HG03280 (cell line): ENCODE data around the gene AP4B1.
A peak's percentile ranks its signal among the peaks of the same experiment; 100 is the strongest.
"Not testable (repeated sequence)": the region's sequence is repeated elsewhere in the genome, so short reads cannot be mapped to it uniquely, and the experiment has no call there.

Source experiments
- ATAC-seq: cut with Tn5 transposase; IDR thresholded peaks from one replicate; pipeline ENCODE4 v1.9.1; 2021; ENCODE audit warnings: mild to moderate bottlenecking, moderate library complexity; ENCODE audit not compliant: unreplicated experiment

The AP4B1 gene

GRCh38 chr1:113904674-113905434 lies at the start of gene AP4B1, which contains the start of gene DCLRE1B:
AP4B1 (minus strand) TSS chr1:113904799; CDS start chr1:113904717, 82 bp downstream.
DCLRE1B (plus strand) TSS chr1:113905326; CDS start chr1:113905587, 261 bp downstream.
- peak; percentile 89 for ATAC-seq

DNA sequence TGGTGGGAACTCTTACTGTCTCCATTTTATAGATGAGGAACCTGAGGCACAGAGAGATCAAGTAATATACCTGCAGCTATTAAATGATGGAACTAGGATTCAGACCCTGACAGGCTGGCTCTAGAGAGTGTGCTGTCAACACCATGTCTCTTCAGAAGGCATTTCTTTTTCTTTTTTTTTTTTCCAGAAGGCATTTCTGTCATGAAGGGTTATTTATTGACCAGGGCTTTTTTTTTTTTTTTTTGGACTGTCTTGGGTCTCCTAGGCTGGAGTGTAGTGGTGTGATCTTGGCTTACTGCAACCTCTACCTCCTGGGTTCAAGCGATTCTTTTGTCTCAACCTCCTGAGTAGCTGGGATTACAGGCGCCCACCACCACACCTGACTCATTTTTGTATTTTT lies 47.1 kb upstream of the AP4B1 start:
- no peak for ATAC-seq

GRCh38 chr1:113950908-113951307 lies 46.3 kb upstream of the AP4B1 start:
- ATAC-seq: no peak

- ATAC-seq: no peak
These were observed 44.4 kb upstream of the AP4B1 start for GRCh38 chr1:113949007-113949406.

DNA sequence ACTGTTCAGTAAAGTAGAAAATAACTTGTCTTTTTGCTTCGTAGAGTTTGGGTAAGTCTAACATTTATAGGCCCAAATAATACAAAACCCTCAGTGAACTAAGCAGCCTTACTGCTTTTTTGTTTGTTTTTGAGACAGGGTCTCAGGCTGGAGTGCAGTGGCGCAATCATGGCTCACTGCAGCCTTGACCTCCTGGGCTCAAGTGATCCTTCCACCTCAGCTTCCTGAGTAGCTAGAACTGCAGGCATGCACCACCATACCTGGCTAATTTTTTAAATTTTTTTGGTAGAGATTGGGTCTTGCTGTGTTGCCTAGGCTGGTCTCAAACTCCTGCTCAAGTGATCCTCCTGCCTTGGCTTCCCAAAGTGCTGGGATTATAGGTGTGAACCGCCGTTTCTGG lies 43.6 kb upstream of the AP4B1 start:
- ATAC-seq: not testable (repeated sequence)

DNA sequence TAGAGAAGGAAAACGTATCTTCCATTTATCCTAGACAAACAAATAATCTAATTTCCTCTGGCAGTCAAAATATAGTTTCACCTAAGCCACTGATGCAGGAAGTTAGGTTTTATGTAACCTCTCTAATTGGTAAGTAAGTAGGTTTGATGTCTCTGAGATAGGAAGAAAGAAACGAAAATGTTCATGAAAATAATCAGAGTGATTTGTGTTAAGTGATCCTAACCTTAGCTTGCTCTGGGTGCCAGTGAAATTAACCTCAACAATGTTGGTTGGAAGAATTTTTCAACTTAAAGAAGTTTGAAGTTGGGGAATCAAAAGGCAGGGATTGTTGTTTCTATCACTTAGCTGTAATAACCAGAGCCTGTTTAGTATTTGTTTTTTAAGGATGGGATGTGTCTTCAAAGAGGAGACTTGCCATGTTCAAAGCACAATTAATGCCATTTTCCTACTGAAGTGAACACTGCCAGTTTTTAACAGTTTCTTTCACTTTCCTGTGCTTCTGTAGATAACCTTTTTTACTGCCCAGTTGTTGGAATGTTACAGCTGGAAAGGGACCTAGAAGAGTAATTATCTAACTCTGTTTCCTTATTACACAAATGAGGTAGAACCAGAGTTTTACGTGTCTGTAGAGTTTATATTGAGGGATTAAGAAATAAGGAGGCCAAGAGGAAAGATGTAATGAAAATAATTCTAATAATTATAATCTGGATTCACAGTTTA lies 42.9 kb upstream of the AP4B1 start:
- ATAC-seq: no peak

- no peak for ATAC-seq
These were observed 42.2 kb upstream of the AP4B1 start for GRCh38 chr1:113946678-113947387.

DNA sequence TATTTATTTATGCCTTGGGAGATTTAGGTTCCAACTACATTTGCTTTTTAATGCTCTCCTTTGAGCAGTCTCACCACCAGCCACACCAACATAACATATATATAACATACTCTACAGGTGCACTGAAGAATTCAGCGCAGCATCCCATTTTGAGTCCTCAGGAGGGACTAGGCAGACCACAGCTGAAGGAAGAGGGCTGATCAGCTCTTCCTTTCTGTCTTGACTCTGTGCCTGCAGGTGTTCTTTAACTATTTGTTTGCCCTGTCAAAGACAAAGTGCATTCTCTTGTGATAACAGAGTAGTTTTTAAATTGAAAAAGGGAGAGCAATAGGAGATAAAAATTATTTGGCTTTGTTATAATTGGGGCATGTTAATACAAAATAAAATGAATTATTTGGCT lies 41.5 kb upstream of the AP4B1 start:
- no peak for ATAC-seq

DNA sequence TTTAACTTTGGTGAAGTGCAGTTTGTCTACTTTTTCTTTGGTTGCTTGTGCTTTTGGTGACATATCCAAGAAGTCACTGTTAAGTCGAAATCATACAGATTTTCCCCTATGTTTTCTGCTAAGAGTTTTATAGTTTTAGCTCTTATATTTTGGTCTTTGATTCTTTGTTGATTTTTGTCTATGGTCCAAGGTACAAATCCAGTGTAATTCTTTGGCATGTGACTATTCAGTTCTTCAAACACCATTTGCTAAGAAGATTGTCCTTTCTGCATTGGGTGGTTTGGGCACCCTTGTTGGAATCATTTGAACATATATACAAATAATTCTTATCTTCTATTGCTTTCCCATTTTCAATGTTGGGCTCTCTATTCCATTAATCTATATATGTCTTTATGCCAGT lies 40.7 kb upstream of the AP4B1 start:
- ATAC-seq: no peak

DNA sequence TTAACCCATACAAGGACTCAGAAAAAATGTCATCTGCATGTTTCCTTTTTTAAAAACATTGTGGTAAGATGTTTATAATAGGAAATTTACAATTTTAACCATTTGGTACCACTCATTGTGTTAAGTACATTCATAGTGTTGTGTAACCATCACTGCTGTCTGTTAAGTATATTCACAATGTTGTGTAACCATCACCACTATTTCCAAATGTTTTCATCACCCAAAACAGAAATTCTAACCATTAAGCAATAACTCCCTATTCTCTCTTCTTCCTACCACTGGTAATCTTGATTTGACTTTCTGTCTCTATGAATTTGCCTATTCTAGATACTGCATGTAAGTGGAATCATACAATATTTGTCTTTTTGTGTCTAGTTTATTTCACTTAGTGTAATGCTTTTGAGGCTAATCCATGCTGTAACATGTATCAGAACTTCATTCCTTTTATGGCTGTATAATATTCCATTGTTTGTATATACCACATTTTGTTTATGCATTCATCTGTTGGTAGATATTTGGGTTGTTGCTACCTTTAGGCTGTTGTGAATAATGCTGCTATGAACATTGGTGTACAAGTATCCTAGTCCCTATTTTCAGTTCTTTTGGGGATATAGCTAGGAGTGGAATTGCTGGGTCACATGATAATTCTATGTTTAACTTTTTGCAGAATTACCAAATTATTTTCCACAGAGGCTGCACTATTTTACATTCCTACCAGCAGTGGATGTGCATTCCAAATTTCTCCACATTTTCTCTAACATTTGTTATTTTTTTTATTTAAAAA lies 38.6 kb upstream of the AP4B1 start:
- ATAC-seq: no peak

DNA sequence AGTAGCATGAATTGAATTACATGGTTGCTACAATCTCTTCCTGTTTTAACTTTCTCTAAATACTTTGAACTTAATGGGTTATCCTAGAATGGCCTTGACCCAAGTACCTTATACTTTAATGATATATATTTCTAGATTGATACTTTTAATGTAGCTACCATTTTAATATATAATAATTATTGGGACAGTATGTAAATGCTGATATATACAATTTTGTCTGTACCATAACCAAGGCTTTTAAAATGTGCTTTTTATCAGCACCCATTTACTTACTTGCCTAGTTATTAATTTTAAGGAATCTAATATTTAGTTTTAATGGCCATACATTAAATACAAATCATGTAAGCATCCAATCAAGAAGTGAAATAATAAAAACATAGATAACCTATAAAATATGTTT lies 37.9 kb upstream of the AP4B1 start:
- no peak for ATAC-seq

DNA sequence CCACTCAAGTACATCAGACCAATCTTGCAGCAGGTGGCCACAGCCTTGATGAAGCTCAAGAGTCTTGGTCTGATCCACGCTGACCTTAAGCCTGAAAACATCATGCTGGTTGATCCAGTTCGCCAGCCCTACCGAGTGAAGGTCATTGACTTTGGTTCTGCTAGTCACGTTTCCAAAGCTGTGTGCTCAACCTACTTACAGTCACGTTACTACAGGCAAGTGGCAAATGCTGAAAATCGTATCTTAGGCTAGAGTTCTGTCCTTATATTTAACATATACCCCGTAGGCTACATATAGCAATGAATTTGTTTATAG lies 36.6 kb upstream of the AP4B1 start:
- no peak for ATAC-seq

- no peak for ATAC-seq
These were observed 36.0 kb upstream of the AP4B1 start for GRCh38 chr1:113940365-113941244.

DNA sequence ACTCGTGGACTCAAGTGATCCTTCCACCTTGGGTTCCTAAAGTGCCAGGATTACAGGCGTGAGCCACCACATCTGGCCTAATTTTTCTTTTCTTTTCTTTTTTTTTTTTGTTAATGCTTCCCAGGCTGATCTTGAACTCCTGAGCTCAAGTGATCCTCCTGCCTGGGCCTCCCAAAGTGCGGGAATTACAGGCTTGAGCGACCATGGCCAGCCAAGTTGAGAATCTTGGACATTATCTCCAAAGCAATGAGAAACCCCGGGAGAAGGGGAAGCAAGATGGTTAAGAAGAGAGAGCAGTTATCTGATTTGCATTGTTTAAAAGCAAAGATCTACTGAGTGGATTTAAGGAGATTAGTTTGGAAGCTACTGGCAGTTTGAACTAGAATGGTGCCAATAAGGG lies 33.6 kb upstream of the AP4B1 start:
- ATAC-seq: no peak

DNA sequence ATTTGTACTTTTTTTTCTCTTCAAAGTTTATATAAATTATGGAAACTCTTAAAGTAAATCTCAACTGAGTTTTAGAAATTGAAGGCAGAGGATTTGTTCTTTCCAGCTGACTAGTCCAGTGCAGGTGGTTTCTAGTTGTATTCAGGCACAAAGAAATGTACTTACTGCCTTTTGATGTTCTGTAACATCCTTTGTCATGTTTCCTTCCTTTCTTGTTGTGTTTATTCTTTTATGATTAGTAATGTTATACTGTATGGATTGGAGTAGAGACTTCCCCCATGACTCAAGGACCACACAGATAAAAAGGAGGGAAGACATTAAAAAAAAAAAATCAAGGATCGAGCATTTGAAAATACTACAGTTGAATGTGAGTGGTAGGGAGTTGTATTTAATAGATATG lies 32.5 kb upstream of the AP4B1 start:
- no peak for ATAC-seq

DNA sequence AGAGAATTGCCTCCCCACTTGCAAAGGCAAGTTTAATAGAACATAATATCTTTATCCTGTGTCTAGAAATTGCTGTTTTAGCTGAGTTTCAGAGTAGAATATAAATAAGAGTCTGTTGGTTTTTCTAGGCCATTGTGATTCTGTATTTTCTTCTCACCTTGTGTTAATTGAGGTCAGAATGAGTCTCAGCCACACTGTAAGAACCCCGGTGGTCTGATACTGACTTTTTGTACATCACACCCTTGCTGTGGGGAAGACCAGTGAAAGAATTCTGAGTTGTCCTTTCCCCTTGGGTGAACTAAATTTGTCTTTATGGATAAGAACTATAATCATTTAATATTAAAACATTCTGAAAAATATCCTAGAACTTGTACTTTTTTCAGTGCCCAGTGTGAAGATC lies 31.4 kb upstream of the AP4B1 start:
- ATAC-seq: no peak

- ATAC-seq: no peak
These were observed 30.6 kb upstream of the AP4B1 start for GRCh38 chr1:113935176-113935575.

DNA sequence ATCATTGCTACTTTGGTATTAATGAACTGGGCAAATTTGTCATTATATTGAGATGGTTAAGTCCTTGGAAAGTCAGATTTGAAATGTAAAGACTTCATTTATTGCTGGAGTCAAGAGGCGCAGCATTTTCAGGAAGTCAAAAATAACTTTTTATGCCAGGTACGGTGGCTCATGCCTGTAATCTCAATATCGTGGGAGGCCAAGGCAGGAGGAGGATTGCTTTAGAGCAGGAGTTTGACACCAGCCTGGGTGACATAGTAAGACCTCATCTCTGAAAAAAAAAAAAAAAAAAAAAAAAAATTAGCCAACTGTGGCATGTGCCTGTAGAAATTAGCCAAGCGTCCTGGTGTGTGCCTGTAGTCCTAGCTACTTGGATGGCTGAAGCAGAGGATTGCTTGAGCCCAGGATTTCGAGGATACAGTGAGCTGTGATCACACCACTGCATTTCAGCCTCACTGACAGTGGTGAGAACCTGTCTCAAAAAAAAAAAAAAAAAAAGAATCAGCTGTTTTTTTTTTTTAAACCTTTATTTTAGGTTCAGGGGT lies 30.0 kb upstream of the AP4B1 start:
- ATAC-seq: no peak

DNA sequence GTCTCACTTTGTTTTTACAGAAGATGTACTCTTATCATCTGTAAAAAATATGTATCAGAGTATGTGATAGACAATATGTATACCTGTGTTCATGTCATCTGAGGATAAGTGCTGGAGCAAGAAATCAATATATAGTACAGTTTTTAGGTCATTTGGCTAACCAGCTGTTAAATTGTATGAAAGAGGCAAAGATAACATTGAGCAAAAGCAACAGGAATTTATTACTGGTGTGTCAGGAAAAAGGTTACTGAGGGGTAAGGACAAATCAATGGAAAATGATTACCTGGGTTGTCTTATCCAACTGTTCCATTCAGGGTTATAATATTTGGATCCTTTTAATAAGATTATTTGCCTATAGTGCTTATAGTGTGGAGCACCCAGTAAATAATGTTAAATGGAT lies 29.4 kb upstream of the AP4B1 start:
- no peak for ATAC-seq

DNA sequence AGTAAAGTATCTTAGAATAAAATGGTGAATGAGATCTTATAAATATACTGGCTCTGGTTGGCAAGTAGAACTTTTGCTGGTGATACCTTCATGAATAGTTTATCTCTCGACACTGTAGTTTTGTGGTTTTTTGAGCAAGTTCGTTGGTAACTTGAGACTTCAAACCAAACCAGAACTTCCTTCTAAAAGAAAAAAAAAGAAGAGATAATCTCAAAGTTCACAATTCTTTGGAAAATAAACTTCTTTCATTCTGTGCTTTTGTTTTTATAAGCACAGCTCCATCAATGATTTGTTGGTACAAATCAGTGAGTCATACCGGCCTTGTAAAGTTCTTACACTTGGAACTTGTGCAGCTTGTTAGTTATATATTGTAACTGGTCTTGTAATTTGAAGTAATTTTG lies 26.9 kb upstream of the AP4B1 start:
- ATAC-seq: no peak
